ENCODE results near the gene PLEKHG7.

Gene PLEKHG7

DNA sequence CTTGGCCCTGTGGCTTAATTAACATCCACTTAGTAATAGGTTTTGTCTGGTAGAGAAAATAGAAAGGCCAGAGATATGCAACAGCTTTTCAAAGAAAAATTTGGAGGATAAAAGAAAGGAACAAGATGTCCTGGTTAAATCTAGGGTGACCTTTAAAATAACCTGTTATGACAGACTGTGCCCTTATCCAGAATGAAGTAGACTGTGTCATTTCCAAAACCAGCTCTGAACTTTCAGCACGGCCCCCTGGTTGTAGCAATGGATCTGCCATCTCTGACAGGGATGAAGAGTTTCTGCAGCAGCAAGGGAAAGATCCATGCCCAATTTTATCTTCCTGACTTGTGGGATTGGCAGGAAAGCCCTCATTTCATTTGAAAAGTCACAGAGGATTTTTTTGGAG is 5.1 kb downstream of the PLEKHG7 start:
- DNase-seq (ENCODE audit: low read depth) = no peak

DNA sequence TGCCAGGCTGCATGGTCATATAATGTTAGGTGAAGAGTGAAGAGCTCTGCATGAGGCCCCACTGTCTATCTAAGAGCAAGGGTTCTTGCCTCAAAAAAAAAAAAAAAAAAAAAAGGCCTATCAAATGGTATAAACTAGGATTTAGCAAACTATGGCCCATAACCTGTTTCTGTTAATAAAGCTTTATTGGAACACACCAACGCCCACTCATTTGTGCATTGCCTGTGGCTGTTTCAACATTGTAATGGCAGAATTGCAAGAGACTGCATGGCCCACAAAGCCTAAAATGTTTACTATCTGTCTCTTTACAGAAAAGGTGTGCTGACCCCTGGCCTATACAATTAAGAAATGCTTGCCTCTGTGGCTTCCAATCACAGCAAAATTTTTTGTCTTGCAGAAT is 12.8 kb downstream of the PLEKHG7 start:
- DNase-seq (ENCODE audit: low read depth) = no peak

DNA sequence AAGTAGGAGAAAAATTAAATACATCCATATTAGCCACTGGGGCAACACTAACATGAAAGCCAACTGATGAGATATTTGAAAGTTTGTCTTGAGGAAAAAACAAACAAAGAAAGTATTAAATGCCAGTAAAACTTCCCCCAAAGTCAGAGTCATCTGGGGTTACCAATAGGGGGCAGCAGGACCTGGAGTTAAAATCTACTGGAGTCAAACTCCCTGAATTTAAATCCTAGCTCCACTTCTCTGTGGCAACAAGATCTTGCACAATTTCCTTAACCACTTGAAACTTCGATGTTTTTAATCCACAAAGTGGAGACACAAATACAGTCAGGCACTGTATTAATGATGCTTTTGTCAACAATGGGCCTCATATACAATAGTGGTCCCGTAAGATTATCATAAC is 14.4 kb downstream of the PLEKHG7 start:
- no peak for DNase-seq (ENCODE audit: low read depth)

DNA sequence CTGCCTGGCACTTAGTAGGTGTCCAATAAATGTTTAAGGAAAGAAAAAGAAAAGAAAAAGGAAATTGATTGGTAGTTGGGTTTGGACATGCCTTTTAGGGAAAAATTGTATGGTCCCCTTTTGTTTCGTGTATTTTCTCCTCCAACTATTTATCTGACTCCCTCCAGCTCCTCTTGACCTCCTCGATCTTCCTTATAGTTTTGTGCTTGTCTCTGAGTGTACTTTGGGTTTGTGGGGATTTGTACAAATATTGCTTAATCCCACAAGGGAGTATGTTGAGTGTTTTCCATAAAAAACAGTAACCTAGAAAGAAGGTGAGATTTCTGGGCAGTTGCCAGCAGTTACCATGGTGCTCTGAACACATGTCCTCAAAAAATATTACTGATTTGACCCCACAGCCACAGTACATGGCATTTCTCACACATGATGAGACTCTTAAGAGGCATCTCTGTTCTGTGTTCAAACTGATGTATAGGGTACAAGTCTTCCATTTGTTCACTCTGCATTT is 15.7 kb downstream of the PLEKHG7 start:
- DNase-seq (ENCODE audit: low read depth) = no peak

DNA sequence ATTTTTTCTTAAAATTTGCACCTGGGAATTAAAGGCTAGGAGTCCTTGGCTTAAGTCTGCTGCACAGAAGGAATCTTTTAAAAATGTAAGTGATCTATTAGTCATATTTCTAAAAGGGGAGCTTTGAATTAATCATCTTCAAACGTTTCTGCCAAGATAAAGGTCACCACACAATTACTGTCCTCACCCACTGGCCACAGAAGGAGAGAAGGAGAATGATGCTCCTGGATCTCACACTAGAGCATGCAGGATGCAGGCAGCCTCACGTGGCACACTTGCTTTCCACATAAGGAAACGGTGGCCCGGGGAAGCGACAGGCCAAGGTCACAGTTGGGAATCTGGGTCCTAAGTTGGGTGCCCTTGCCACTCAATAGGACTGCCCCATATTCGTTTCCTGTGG is 16.9 kb downstream of the PLEKHG7 start:
- DNase-seq (ENCODE audit: low read depth) = no peak

DNA sequence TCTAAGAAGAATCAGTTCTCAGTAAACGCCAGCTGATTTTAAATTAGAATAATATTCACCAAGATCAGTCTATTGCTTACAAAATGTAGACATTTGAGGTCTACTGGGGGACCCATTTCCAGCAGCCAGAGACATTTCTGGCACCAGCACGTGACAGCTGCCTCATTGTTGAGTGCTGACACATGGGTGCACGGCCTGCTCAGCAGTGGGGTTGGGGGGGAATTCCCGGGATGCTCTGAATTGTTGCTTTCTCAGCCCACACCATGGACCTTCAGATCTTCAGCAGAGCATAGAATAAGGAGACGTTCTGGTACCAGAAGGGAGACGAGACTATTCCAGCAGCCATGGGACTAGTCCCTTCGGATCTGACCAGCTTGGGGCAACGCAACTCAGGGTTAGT is 18.3 kb downstream of the PLEKHG7 start:
- no peak for DNase-seq (ENCODE audit: low read depth)

DNA sequence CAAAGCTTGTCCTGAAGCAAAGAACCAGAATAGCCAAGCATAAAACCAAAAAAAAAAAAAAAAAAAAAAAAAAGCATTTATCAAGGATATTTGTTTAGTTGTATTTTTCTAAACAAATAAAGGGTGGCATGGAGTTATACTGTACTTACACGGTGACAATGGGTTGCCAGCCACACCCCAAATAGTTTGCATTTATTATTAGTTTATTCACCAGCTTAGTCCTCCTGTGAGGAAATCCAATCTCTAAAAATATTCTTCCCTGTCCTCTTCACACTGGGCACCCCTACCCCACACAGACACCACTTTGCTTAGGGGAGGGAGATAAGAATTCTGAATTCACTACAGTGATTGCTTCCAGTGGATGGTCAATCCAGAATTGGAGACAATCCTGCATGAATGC is 18.9 kb downstream of the PLEKHG7 start:
- DNase-seq (ENCODE audit: low read depth) = no peak

DNA sequence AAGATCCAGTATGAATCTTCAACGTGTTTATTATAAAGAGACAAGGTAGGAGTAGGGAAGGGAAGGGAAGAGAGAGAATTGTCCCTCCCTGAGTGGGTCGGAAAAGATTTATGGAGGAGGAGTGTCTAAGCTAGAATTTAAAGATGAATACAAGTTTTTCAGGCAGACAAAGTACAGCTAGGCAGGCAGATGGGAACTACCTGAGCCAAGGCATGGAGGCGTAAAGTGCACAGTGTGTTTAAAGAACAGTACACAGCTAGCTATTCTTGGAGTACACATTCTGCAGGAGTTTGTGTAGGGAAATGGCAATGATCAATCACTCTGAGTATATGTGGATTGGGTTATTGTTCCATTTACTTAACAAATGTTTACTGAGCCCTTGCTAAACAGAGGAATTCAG is 20.1 kb downstream of the PLEKHG7 start:
- DNase-seq (ENCODE audit: low read depth) = no peak

DNA sequence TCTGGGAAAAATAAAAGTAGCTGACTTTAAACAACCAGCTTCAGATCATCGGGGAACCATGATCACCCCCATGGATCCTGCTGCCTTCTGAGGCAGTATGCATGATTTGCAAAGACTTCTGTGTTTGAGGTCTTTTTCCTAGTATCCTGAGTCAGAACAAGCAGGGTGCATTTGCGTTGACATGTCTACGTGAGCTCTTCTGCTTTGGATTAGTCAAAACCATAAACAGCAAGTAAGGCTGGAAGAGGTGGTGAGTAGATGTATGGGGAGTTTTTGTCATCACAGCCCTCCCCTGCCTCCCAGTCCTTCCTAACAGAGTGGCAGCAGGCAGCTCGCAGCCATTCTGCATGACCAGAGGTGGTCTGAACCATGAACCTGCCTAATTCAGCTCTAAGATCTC is 24.1 kb downstream of the PLEKHG7 start:
- no peak for DNase-seq (ENCODE audit: low read depth)

DNA sequence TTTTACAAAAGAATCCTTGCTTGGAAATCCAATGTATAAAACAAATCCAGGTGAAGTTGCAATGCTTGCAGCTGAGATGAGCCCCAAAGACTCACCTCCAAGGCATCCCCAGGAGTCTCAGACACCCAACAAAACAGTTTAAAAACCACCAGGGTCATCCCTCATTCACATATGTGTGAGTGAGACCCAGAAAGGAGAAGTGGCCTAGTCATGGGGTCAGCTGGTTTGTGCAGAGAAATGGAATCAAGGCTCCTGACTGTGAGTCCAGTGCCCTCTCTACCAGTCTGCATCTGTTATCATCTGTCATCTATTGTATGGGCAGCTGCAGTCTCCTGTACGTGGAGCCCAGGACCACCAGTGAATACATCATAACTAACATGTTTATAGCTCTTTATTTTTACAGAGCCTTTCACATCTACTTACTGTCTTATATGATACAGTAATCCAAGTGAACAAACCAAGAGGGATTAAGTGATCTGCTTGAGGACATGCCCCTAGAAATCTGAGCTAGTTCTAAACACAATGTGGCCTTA is 27.1 kb downstream of the PLEKHG7 start:
- no peak for DNase-seq (ENCODE audit: low read depth)

DNA sequence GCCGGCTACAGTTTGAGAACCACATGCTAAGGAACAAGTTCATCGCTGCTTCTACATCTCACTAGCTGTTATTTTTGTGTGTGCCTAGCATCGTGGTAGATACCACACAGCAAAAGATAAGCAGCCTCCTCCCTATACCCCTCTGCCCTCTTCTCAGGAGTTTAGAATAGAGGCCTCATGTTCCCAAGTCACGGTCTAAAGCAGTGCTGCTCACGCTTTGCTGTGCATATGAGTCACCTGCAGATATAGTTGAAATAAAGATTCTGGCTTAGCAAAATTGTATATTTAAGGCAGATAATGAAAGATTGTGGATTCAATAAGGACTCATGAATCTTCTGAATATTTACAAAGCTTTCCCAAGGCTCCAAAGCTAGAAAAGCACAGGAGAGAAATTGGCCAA is 28.0 kb downstream of the PLEKHG7 start:
- no peak for DNase-seq (ENCODE audit: low read depth)

DNA sequence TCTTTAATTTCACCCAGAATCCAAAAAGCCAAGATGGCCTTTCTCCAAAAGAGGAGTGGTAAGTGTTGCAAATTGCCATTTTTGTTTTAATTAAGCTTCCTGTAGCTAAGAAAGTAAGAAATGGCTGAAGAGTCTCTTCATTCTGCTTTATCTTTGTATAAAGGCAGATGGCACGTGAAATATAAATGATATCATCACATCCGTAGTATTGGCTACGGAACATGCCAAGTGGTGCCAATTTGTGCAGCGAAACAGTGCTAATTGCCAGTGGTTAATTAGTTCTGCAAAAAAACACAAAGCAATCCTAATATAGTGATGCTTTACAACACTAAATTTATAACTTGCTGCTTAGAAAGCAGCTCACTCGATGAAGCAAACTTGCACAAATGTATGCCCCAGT is 29.4 kb downstream of the PLEKHG7 start:
- no peak for DNase-seq (ENCODE audit: low read depth)

DNA sequence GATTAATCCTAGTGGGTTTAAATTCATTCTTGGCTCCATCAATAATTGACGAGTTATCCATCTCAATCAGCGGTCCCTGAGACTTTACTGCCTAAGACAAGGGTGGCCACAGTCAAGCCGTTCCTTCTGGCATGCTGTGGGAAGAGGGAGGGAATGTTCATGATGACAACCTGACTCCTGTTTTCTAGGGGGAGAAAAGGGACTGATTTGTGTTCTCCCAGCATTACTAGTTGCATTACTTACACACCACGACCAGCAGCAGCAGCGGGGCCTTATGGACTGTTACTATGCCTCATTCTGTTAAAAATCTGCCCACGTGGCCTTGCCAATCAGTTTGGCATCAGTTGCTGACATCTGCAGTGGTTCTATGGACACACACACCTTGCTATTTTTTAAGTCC is 29.9 kb downstream of the PLEKHG7 start:
- DNase-seq (ENCODE audit: low read depth) = no peak

DNA sequence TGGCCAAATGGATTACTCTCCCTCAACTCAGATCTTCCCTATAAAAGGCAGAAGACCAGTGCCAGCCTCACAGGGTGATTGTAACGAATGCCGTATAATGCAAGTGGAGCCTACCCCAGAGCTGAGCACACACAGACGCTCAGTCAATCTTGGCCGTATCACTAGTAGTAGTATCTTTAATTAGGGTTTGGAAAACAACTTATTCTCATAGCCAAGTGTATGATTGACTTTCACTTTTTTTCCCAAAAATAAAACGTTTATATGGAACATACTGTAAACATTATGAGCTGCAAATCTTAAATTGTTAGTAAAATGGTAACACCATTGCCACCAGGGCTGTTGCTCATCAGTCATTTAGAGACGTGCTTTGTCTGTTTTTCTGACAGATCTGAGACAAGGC is 30.4 kb downstream of the PLEKHG7 start:
- no peak for DNase-seq (ENCODE audit: low read depth)

DNA sequence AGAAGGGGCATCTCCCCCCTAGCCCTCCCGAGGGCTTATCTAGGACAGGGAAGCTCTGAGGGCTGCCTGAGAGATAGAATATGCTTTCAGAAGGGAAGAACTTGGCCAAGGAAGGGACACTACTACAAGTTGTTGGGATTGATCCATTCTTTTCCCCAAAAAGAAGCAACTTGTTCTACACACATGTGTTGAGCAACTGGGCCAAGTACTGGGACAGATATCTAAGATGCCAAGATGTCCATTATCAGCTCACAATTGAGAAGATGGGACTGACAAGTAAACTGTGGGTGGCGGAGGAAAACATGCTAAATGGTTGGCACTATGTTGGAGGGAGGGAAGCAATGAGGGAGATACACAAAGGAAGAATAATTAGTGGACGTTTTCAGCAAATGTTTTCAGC is 30.9 kb downstream of the PLEKHG7 start:
- no peak for DNase-seq (ENCODE audit: low read depth)

DNA sequence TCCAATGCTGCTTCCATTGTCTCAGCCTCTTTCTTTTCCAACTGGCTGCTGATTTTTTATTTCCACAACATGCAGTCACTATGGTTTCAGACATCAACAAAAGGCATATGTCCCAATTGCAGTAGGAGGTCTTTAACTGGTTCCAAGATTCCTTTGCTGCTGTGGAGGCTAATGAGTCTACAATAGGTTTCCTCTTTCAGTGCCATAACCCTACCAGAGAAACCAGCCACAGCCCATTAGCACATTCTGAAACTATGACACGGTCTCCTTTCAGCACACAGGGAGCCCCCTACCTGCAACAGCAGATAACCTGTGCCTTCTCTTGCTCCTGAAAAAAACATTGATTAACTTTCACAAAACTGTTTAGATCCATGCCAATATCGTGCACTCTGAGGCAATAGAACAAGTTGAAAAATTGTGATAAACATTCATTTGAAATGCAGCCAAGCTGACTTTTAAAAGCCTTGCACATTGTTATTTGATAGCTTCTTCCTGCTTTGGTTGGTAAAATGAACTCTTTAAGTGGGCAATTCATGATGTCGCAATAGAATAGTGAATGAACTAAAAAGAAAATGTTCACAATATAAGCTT is 32.4 kb downstream of the PLEKHG7 start:
- no peak for DNase-seq (ENCODE audit: low read depth)

DNA sequence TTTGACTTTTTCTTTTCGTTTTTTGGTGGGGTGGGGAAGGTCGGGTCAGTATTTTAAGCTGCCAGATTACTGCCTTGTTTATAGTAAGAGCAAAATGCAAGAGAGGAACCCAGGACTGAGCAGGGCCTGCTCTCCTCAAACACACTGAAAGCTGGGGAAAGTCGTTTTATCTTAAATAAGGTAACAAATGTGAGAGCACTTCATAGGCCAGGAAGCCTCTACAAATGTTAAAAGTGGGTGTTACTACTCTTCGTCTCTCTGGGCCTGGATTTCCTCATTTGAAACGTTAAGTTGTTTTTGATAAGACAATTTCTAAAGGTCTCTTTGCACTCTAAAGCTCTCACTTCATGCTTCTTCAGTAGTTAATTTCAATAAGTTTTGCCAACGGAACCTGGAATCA is 33.8 kb downstream of the PLEKHG7 start:
- DNase-seq (ENCODE audit: low read depth) = no peak

DNA sequence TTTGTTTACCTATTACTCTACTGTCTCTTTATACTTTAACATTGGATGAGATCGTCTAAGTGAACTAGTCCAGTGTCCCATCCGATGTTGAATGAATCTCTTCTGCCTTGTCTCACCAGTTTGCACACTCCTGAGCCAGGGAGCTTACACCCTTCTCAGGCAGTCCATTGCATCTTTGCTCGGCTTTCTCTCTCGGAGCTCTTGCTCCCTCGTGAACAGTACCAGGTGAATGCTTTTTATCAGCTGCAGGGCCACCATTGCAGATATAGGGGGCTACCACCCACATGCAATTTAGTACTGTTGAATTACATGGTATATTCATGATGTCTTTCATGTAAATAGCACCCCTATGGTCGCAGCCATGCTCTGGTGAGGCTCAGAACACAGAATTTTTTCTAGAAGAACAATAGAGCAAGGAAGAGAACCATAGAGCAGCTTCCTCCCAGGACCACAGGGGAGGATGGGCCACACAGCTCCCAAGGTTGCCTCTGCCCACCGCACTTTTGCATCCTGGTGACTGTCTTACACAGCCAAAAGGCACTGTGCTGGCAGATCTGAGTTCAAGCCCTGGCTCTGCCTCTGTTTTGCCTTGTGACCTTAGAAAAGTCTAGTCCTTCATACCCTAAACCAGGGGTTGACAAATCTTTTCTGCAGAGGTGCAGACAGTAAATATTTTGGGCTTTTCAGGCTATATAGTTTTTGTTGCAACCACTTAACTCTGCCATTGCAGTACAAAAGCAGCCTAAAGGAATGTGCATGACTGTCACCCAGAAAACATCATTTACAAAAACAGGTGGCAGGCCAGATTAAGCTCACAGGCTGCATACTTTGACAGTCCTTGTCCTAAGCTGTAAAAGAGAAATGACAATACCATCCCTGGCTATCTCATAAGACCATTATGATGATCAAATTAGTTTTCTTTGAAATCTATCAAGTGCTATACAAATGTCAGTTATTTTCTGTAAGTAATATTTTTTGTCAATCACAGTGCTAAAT is 35.4 kb downstream of the PLEKHG7 start:
- no peak for DNase-seq (ENCODE audit: low read depth)

DNA sequence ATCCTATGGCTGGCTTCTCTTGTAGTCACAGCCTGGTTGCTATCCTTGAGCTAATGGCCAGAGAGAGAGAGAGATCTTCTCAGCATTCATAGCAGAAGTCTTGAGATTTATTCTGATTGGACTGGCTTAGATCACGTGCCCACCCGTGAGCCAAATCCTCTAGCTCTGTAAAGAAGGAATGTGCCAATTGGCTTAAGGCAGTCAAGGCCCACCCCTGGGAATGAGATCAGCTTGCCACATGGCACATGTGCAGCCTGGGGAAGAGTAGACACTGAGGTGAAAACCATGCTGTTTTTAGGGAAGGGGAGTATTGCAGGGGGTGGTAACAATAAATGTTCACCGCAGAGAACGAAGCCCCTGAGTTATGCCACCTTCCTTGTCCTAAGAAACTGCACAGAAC is 36.3 kb downstream of the PLEKHG7 start:
- DNase-seq (ENCODE audit: low read depth) = no peak

DNA sequence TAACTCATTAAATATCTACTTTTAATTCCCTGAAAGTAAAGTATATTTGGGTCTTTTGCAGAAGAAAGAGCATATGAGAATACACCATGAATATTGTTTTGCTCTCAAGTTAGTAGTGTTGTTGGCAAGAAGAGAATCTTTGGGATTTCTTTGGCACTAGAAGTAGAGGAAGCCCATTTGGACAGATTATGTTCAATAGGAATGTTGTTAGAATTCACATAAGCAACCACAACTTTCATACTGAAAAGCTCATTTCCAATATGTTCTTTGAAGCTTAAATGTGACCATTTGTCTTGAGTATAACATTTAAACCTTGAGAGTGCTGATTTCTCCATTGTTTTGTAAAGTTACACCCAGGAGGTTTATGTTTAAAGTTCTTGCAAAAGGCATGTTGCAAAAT is 37.6 kb downstream of the PLEKHG7 start:
- DNase-seq (ENCODE audit: low read depth) = no peak

DNA sequence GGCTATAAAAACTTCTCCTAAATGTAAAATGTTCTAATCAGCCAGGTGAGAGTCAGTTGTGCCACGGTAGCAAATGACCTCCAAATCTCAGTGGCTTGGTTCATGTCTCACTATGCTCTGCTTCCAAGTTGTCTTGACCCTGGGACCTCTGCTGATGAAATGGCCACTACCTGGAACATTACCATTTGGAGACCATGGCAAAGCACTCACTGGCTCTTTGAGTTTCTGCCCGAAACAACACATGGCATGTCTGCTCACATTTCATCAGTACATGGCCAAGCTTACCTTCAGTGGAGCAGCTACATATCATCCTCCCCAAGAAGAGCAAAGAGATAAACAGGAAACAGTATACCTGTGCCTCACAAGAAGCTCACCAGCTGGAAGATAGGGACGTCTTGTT is 40.2 kb downstream of the PLEKHG7 start:
- no peak for DNase-seq (ENCODE audit: low read depth)

DNA sequence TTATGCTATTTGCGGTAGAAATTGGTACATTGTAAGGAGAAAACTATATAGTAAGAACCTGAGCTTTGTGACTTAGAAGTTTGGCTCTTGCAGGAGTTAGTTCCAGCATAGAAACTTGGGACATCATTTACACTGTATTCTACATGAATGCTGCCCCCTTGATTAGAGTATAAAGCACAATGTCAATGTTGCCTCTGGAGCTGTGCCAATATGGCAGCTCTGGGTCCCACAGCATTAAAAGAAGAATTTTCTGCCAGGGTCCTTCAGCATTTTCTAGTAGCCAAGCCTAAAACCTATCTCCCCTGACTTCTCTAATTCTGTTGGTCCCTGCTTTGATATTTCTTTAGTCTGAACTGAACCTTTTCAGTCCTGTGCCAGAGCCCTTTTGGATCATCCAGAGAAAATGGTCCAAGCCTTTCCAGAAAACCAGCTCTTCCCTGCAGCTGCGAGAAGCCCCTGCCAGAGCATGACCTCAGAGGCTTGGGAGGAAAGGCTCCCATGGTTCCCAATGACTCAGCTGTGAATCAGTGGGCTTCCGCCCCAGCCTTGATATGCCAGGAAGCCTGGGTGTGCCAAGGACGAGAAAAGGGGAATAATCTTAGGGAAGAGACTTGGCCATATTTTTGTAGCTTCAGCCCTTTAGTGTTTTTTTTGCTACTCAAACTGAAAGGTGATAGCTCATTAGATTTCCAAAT is 43.2 kb downstream of the PLEKHG7 start:
- no peak for DNase-seq (ENCODE audit: low read depth)

DNA sequence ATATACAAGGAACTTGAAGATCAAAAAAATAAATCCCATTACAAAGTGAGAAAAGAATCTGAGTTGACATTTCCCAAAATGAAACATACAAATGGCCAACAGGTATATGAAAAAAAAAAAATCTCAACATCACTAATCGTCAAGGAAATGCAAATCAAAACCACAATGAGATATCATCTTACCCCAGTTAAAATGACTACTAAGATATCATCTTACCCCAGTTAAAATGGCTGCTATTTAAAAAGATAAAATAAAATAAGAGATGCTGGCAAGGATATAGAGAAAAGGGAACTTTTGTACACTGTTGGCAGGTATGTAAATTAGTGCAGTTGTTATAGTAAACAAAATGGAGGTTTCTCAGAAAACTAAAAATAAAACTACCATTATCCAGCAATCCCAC is 44.4 kb downstream of the PLEKHG7 start:
- DNase-seq (ENCODE audit: low read depth) = no peak
